GM19239 (cell line): Measurements from ENCODE around the gene DIP2C.

Experiments
- DNase-seq: peaks from one replicate; pipeline ENCODE4 v3.0.0; 2011; ENCODE audit warnings: low spot score; ENCODE audit not compliant: insufficient read length
- FAIRE-seq: peaks from 2 replicates; lab custom pipeline; 2011; peaks lifted over from hg19 to GRCh38; lab: Jason Lieb, UNC

Gene DIP2C

GRCh38 chr10:529468-530230 is 159.8 kb downstream of the DIP2C start:
- FAIRE-seq, result no peak
- no peak for DNase-seq

- FAIRE-seq, result no peak
- DNase-seq, result no peak
Observed at GRCh38 chr10:528173-529165, 161.0 kb downstream of the DIP2C start.

- DNase-seq, result no peak
- FAIRE-seq, result no peak
Observed at GRCh38 chr10:527416-527815, 162.1 kb downstream of the DIP2C start.

- DNase-seq, result no peak
Observed at GRCh38 chr10:526651-527312, 162.7 kb downstream of the DIP2C start.

GRCh38 chr10:525565-526315 is 163.7 kb downstream of the DIP2C start:
- no peak for FAIRE-seq
- no peak for DNase-seq

More at GRCh38 chr10:526651-527312, 162.7 kb downstream of the DIP2C start:
- no peak for FAIRE-seq

- DNase-seq, result no peak
Observed at GRCh38 chr10:523925-524324, 165.5 kb downstream of the DIP2C start.

GRCh38 chr10:522350-522749 is 167.1 kb downstream of the DIP2C start:
- FAIRE-seq, result no peak
- DNase-seq, result no peak

More at GRCh38 chr10:523925-524324, 165.5 kb downstream of the DIP2C start:
- no peak for FAIRE-seq

GRCh38 chr10:521261-522250 is 167.9 kb downstream of the DIP2C start:
- no peak for FAIRE-seq
- DNase-seq, result no peak

GRCh38 chr10:520402-520787 is 169.1 kb downstream of the DIP2C start:
- DNase-seq, result no peak
- no peak for FAIRE-seq

GRCh38 chr10:519716-520401 is 169.6 kb downstream of the DIP2C start:
- DNase-seq (no peak), FAIRE-seq (no peak)

- DNase-seq, result no peak
- no peak for FAIRE-seq
Observed at GRCh38 chr10:519055-519715, 170.3 kb downstream of the DIP2C start.

- DNase-seq (no peak), FAIRE-seq (no peak)
Observed at GRCh38 chr10:517872-518475, 171.5 kb downstream of the DIP2C start.

GRCh38 chr10:517241-517830 is 172.1 kb downstream of the DIP2C start:
- FAIRE-seq, result no peak
- DNase-seq, result no peak

GRCh38 chr10:516764-517163 is 172.7 kb downstream of the DIP2C start:
- FAIRE-seq, result no peak
- DNase-seq, result no peak

- peak; percentile 80 for FAIRE-seq
- peak; percentile 37 for DNase-seq
Observed at GRCh38 chr10:515674-516073, 173.8 kb downstream of the DIP2C start.

- no peak for FAIRE-seq
- DNase-seq, result no peak
Observed at GRCh38 chr10:514137-514671, 175.3 kb downstream of the DIP2C start.

- DNase-seq (peak; percentile 34), FAIRE-seq (peak; percentile 77)
Observed at GRCh38 chr10:513393-513792, 176.1 kb downstream of the DIP2C start.
